GM18526 (cell line): ENCODE measurements around the gene SPEG.

Experiments
- POLR2A ChIP-seq: IDR thresholded peaks from 3 replicates; pipeline ENCODE4 v1.6.1; 2011; ENCODE audit not compliant: insufficient read length; ENCODE audit errors: extremely low read depth

Gene SPEG

GRCh38 chr2:219401606-219402005, 33.0 kb upstream of the SPEG start:
- no peak for TF ChIP-seq POLR2A

- no peak for TF ChIP-seq POLR2A
These were observed 31.8 kb upstream of the SPEG start for GRCh38 chr2:219402665-219403515.

GRCh38 chr2:219403861-219404260, 30.8 kb upstream of the SPEG start:
- no peak for TF ChIP-seq POLR2A

GRCh38 chr2:219404291-219404910, 30.2 kb upstream of the SPEG start:
- TF ChIP-seq POLR2A = no peak

- TF ChIP-seq POLR2A = no peak
These were observed 29.7 kb upstream of the SPEG start for GRCh38 chr2:219404954-219405353.

- no peak for TF ChIP-seq POLR2A
These were observed 29.2 kb upstream of the SPEG start for GRCh38 chr2:219405451-219405850.

GRCh38 chr2:219405958-219406860, 28.4 kb upstream of the SPEG start:
- TF ChIP-seq POLR2A = no peak

GRCh38 chr2:219406861-219407230, 27.8 kb upstream of the SPEG start:
- no peak for TF ChIP-seq POLR2A

- TF ChIP-seq POLR2A = no peak
These were observed 26.4 kb upstream of the SPEG start for GRCh38 chr2:219408204-219408603.

GRCh38 chr2:219408631-219409030, 26.0 kb upstream of the SPEG start:
- TF ChIP-seq POLR2A = no peak

GRCh38 chr2:219409619-219410018, 25.0 kb upstream of the SPEG start:
- TF ChIP-seq POLR2A = no peak

- TF ChIP-seq POLR2A = no peak
These were observed 24.3 kb upstream of the SPEG start for GRCh38 chr2:219410390-219410789.

GRCh38 chr2:219414857-219415256, 19.8 kb upstream of the SPEG start:
- TF ChIP-seq POLR2A = no peak

- no peak for TF ChIP-seq POLR2A
These were observed 18.9 kb upstream of the SPEG start for GRCh38 chr2:219415580-219416234.

- TF ChIP-seq POLR2A = no peak
These were observed 18.4 kb upstream of the SPEG start for GRCh38 chr2:219416235-219416602.

GRCh38 chr2:219416938-219417337, 17.7 kb upstream of the SPEG start:
- TF ChIP-seq POLR2A = no peak

GRCh38 chr2:219417374-219417773, 17.3 kb upstream of the SPEG start:
- TF ChIP-seq POLR2A = no peak
